ENCODE data around the gene CCDC85A.

DNA sequence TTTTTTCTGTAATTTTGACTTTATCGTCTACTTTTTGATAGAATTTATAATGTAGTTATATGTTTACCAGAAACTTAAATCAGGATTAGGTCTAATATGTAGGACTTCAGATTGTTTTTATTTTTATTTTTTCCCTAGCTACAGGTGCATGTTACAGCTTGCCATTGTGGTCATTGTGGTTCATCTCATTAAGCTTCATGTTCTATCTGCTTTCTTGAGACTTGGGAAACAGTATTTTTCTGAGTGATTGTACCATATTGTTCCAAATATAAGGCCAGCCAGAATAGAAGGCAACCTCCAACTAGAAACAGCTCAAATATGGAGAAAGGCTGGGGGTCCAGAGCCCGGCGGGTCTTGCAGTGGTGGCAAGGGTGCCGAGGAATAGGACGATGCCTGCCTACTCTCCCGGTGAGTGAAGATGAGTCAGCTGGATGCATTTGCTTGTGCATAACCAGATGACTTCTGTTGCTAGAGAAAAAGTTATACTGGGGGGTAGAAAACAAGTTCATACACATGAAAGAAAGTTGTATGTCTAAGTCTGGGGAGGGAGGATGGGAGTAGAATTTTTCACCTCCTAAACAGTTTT, 188.4 kb downstream of the CCDC85A start:
- TF ChIP-seq, protein P1, sequence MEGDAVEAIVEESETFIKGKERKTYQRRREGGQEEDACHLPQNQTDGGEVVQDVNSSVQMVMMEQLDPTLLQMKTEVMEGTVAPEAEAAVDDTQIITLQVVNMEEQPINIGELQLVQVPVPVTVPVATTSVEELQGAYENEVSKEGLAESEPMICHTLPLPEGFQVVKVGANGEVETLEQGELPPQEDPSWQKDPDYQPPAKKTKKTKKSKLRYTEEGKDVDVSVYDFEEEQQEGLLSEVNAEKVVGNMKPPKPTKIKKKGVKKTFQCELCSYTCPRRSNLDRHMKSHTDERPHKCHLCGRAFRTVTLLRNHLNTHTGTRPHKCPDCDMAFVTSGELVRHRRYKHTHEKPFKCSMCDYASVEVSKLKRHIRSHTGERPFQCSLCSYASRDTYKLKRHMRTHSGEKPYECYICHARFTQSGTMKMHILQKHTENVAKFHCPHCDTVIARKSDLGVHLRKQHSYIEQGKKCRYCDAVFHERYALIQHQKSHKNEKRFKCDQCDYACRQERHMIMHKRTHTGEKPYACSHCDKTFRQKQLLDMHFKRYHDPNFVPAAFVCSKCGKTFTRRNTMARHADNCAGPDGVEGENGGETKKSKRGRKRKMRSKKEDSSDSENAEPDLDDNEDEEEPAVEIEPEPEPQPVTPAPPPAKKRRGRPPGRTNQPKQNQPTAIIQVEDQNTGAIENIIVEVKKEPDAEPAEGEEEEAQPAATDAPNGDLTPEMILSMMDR (conservative IDR thresholded peaks at IDR 0.05; ENCODE audit: low read depth, low read length), result no peak
- TF ChIP-seq MAFK (IDR thresholded peaks at IDR 0.05; ENCODE audit: low read depth, low read length), result no peak
- TF ChIP-seq, protein P2, sequence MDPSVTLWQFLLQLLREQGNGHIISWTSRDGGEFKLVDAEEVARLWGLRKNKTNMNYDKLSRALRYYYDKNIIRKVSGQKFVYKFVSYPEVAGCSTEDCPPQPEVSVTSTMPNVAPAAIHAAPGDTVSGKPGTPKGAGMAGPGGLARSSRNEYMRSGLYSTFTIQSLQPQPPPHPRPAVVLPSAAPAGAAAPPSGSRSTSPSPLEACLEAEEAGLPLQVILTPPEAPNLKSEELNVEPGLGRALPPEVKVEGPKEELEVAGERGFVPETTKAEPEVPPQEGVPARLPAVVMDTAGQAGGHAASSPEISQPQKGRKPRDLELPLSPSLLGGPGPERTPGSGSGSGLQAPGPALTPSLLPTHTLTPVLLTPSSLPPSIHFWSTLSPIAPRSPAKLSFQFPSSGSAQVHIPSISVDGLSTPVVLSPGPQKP (IDR thresholded peaks at IDR 0.05; ENCODE audit: borderline replicate concordance, low read depth, low read length), result no peak
- no peak for TF ChIP-seq POLR2A (IDR thresholded peaks at IDR 0.05; ENCODE audit: low read depth, low read length)
- TF ChIP-seq RAD21 (IDR thresholded peaks at IDR 0.05; ENCODE audit: low read length), result no peak
- TF ChIP-seq MAZ (IDR thresholded peaks at IDR 0.05; ENCODE audit: borderline replicate concordance, low read depth, low read length), result no peak
- no peak for TF ChIP-seq CHD1 (IDR thresholded peaks at IDR 0.05; ENCODE audit: low read depth, low read length)
- TF ChIP-seq RCOR1 (IDR thresholded peaks at IDR 0.05; ENCODE audit: insufficient replicate concordance, low read length), result no peak
- TF ChIP-seq SMC3 (IDR thresholded peaks at IDR 0.05; ENCODE audit: low read depth, low read length), result no peak
- no peak for TF ChIP-seq CEBPB (IDR thresholded peaks at IDR 0.05; ENCODE audit: low read depth, low read length)
- TF ChIP-seq MXI1 (IDR thresholded peaks at IDR 0.05; ENCODE audit: borderline replicate concordance, low read depth, low read length), result no peak
- TF ChIP-seq NFE2L2 (IDR thresholded peaks at IDR 0.05; ENCODE audit: low read depth, low read length), result no peak

Data from IMR-90 (cell line).